HG02970 (cell line): Measurements from ENCODE around the gene RGS13.

Experiments
- ATAC-seq: cut with Tn5 transposase; IDR thresholded peaks from one replicate; pipeline ENCODE4 v1.9.1; 2021; ENCODE audit warnings: mild to moderate bottlenecking, moderate library complexity, moderate number of reproducible peaks; ENCODE audit not compliant: unreplicated experiment, low FRiP score

The RGS13 gene, protein sequence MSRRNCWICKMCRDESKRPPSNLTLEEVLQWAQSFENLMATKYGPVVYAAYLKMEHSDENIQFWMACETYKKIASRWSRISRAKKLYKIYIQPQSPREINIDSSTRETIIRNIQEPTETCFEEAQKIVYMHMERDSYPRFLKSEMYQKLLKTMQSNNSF

DNA sequence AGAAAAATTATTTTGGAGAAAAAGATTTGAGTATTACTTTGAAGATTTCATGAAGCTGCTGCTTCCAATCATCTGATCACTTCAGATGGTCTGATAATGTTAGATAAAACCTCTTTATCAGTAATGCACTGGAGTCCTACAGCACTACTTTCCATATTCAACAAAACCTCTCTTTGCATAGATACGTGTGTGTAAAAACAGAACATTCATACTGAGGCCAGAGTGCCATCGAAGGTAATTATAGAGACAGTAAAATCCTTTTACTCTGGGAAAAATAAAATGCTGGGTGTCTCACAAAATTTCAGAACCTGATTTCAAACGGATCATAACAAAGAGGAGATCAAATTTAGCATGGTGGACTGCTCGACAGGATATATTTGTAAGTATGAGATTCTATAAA is at the start of gene RGS13:
Gene RGS13, plus strand, starts transcription at position 209 of the 400 bp plus-strand sequence. CDS start 8,188 bp downstream, outside the sequence.
- ATAC-seq: no peak

DNA sequence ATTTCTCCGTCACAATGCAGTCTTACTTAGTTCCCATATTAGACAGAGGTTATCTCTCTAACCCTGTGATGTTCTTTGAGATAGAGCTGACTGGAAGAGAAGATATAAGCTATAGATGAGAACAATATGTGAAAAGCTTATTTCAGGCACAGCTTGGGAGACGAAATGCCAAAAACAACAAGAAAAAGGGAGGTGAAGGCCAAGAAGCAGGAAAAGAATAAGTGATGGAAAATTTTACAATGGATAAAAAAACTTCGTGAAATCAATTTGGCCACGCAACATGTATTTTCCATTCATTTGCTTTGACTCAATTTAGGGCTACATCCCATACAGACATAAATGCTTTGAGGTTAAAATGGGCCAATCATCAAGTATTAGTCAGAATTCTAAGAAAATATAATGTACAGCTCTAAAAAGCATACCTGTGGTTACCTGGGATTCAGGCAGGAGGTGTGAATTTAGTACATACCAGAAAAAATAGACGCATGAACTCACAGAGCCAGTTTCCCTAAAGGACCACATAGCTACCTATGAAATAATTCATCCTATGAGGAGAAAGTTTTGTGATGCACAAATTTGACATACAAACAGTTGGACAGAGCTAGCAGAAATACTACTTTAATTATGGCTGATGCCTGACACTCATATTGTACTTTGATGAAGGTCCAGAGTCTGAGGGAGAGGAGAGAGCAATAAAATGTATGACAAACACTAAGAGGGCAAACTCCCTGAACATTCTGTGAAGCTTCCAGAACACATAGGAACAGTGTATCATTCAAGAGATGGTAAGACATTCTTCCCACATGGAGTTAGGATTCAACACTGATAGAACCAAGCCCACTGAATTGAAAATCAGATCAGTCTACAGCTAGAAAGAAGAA is 48.3 kb upstream of the RGS13 start:
- ATAC-seq: no peak

DNA sequence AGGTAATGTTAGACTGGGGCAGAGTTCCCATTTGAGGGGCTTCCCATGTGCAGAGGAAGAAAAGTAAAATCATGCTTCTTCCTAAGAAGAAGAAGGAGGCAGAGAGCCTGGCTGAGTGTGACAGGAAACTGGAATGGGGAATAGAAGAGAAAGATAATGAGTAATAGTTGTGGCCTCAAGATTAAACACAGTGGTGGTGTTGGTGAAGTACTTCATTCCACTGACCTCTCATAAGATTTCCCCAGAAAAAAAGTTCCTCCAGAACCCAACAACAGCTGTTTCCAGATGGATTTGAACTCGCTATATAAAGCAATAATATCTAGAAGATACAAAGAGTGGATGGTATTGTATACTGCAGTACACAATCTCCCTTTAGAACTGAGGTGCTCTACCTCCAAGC is 47.4 kb upstream of the RGS13 start:
- ATAC-seq: no peak

DNA sequence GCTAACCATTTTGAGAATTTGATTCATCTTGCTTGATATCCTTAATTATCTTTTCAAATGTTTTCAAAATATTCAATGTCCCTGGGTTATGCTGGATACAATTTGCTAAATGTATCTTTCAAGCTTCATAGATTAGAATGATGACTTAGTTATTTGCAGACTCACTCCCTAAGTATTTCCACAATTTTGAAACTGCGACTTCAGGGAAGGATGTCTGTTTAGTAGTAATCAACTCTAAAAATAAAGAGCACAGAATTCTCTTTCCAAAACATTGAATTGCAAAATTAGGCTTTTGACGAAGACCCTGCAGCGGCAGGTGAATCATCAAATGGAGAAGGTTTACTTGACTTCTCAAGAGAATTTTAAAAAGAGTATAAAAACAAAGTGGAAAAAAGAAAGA is 46.1 kb upstream of the RGS13 start:
- ATAC-seq: no peak

DNA sequence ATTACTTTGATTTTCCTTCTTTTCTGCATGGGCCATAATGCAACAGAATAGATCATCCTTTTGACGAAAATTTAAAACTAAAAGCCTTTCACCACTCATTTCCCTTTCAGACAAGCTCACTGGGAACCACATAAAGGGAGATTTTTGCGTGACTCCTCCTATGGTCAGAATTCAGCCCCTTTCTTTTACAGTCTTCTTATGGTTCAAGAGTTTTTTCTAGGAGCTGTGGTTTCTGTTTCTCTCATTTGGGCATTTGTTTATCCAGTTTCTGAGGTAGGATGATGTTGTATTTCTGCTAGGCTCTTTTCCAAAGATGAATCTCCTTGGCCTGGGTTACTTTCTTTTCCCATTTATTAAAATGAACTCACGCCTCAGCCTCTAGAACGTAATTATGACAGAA is 43.4 kb upstream of the RGS13 start:
- no peak for ATAC-seq

DNA sequence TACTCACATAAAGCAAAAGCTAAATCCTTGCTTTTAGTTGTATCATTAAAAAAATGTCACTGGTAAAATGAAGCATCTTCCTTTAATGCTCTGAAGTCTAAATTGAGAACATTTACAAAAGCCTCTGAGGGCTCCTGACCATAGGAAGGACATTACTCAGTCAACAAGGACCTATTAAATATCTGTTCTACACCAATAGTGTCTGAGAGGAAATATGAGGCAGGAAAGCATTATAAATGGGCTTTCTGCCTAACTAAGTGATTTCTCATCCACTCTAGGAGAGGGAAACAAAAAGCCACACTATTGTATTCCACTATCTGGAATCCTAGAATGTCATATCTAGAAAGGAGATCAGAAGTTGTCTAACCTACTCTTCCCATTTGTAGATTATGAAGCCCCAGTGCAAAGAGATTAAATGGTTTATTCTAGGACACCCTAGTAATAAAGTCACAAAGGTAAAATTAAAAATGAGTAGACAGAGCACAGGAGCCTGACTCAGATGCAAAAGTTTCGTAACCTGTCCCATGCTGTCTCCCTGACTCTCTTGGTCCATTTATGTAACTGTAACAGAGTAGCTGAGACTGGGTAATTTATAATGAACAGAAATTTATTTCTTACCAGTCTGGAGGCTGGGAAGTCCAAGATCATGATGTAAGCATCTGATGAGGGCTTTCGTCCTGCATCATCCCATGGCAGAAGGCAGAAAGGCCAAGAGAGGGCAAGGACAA is 42.8 kb upstream of the RGS13 start:
- no peak for ATAC-seq

DNA sequence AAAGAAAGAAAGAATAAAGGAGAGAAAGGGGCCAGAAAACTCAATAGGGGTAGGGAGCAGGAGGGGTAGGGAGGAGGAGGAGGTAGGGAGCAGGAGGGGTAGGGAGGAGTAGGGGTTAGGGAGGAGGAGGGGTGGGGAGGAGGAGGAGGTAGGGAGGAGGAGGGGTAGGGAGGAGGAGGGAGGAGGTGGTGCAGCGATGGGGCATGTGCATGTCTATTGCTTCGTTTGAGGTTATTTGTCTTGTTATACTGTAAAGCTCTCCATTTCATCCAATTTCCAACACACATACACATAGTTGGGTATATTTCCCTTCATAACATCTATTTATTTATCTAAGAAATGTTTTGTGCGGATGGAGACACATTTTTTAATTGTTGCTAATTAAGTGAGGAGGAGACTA is 40.6 kb upstream of the RGS13 start:
- no peak for ATAC-seq

DNA sequence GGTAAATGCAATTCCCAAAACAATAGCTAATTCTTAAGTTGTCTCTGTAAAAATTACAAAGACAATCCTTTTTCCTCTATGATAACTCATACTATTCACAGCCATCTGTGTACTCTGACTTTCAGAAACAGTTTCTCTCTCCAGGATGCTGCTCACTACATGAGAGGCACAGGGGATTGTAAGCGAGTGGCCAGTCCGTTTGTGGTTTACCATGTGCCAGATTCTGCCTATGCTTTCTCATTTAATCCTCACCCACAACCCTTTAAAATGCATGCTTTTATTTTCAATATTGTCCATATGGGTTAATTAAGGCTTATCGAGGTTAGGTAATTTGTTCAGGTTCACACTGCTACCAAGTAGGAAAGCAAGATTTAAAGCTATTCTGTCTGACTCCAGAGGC is 37.4 kb upstream of the RGS13 start:
- ATAC-seq: no peak

DNA sequence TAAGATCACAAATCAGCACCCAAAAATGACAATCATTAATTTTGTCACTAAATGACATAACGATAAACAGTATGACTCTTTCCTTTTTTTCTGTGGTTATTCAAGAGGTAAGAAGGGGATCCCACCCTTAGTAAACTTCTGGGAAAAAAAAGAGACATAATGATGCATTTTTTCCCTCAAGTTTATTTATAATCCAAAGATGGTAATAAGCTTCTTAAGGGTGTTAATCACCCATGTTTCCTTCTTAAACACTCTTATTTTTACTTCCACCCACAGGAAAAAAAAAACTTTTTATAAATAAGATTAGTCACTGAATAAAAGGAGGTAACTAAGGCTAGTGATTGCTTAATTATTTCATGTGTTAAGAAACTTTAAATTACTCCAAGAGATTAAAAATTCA is 35.7 kb upstream of the RGS13 start:
- ATAC-seq: no peak

DNA sequence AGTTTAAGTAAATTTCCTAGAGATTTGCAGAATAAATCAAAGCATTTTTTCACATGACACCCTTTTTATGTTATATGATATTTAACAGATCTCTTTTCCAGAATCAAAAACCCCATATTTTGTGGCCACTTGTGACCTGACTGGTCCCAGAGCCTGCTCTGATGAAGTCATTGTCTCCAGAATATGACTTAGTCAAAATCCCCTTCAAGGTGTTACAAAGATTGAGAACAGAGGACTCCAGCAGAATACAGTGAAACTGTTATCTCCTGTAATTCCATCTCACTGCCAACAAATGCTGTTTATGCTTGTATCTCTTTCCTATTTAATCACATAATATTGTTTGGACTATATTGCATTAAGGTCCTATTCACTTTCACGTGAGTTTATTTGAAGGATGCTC is 34.8 kb upstream of the RGS13 start:
- ATAC-seq: peak; percentile 58

DNA sequence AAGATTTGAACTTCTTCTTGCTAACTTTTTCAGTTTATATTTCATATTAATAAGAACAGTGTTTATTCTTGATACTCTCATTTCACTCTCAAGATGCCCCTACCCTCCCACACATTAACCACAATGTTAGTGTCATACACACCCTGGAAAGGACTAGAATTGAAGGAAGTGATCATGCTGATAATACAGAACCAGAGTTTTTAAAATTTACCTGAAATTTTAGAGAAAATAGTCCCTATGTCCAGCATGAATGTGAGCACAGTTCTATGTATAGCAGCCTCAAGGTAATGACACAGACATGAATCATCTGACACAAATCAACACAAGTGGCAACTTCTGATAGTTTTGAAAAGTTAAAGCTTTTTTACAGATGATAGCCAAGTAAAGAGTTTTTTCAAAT is 34.4 kb upstream of the RGS13 start:
- ATAC-seq: no peak

DNA sequence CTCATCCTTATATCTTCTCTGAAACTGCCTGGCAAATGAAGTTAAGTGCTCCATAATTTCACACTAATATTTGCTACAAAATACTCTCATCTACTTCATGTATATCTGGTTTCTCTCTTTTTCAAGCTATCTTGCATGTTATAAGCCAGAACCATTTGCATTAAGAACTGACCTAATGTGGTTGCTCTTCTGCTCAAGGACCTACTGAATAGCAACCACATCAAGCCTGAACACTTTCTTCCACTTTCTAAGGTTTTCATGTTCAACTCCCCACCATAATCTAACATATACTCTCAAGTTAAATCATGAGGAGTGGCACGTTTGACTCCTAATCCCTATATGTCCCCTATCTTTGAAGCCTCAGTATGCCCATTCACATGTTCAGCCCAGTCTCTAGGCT is 33.2 kb upstream of the RGS13 start:
- no peak for ATAC-seq

DNA sequence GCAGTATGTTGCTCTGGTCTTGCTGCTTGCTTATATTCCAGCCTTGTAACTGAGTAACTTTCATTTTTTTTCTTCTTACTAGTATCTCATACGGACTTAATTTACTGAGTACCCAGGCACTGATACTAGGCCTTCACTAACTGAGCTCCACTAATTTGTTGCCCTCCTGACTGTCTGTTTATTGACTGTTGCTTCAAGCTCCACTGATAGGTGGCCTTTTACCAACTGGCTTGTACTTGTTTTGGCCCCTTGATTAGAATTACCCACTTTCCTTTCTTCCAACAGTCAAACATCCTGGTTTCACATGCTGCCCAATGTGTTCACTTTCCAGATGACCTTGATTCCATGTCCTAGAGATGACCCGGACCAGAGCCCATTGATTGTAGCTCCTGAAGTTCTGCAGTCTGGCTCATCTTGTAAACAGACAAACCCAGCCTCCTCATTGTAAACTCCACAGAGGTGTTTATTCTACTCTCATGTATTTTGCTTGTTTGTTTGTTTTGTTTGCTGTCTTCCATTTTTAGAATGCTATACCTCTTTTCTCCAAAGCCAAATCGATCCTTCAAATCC is 32.6 kb upstream of the RGS13 start:
- no peak for ATAC-seq

DNA sequence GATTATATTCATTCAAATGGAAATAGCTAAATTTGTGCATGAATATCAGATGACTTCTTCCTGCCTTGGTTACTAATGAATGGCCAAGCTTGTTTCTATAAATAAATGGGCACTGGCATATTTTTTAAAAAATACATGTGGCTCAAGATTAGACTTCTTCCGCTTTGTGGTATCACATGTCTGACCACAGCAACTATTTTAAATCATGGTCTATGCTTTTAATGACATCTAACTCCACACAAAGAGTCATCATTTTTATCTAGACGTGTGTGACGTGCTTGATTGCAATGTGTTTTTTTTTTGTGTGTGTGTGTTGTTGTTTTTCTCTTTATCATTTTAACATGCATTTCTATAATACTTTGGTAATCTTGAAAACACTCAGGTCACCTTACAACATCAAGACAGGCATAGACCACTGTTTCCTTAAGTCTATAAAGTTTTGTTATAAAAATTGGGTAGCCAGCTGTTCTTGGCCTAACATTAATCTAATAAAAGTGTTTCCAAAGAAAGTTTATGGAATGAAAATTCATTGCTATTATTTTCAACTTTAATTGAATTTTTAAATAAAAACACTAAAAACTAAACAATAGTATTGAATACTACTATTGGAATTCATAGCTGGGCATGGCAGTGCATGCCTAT is 30.8 kb upstream of the RGS13 start:
- ATAC-seq: no peak

DNA sequence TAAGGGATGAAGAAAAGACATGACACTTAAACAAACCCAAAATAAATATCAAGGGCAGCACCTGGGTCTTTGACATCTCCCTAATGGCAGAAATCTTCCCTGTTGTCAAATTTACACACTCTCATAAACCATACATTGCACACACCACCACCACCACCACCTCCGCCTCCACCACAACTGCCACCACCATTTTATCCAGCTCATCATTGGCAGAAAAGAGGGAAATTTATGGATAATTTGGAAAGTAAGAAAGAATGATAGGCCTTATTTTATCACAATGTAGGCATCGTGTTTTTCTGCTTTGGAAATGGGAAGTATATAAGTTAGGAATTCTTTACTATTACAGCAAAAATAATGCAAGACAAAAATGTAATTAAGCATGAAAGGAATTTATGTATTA is 27.3 kb upstream of the RGS13 start:
- no peak for ATAC-seq

DNA sequence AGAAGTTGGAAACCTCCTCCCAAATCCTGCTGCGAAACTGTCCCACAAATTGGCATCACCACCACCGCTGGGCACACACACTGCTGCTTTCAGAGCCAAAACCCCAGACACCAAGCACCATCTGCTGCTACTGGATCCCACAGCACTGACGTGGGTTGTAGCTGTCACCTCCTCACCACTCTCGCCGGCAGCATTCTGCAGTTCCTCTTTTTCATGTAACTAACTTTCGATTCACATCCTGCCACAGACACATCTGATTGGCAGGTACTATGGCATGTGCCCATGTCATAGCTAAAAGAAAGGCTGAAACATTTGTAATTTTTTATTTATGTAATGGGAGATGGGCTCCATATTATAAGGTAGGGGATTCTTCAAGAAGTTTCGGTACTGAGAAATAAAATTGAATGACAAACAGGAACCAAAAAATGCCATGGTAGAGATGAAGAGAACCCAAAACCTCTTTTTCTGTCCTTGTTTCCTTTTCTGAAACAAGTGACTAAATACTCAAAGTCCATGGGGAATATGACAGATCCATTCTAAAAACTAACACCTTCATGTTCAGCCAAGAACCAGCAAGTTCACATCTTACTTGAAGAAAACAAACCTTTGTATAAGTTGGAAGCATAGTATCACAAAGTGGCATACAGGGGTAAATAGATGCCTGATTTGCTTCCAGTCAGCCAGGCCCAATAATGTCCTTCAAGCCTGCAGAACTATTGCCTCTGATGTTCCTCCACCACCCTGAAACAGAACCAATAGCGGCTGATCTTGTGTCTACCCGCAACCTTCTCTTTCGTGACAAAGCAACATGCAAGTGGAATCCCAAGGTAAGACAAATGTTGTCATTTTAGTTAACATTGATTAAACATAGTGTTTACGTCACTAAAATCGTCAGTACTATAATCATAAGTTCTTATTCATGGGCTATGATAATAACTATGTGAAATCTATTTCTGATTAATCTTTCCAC is 26.6 kb upstream of the RGS13 start:
- peak; percentile 99 for ATAC-seq

DNA sequence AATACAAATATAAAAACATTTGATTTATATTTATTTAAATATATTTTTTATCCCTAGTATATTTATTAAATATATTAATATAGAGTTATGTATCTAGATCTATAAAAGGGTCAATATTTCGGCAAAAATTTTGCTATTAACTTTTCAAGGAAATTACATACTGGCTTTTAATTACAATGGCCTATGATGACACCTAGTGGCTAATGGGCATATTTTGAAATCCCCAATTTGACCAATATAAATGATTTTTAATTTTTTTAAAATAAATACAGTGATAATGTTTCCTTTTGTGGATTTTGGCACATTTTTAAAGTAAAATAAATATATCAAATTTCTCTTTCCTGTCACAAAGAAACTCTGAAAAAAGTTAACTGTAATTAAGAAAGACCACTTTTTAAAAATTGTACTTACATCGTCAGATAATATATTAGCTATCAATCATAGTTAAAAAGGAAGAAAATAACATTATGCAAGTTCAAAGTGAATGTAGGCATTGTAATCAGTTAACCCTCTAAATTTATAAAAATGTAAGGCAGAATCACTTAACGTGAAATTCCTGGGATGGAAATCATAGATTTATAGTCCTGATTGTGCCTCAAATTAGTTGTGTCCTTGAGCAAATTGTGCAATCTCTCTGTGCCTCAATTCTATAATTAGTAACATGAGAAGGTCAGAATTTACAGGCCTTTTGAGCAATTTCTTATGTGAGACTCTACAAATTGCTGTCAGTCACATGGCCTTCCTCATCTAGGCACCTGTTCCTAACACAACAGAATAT is 25.6 kb upstream of the RGS13 start:
- no peak for ATAC-seq

DNA sequence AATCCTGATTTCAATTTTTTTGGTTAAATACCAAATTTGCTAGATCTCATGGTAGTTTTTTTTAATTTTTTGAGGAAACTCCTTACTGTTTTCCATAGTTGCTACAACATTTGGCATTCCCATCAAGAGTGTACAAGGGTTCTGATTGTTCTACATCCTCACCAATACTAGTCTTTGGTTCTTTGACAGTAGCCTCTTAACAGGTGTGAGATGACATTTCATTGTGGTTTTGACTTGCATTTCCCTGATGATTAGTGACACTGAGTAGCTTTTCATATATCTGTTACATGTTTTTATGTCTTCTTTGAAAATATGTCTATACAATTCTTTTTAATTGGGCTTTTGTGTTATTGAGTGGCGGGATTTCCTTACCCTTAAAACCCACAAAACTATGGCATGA is 20.9 kb upstream of the RGS13 start:
- no peak for ATAC-seq
